Activated CD8-positive, alpha-beta memory T cell treated with anti-CD3 and anti-CD28 coated beads, Interleukin-2, amount 50 U/mL, for 1 hour (primary cell): ENCODE measurements around the gene SPOUT1.
A peak's percentile ranks its signal among the peaks of the same experiment; 100 is the strongest.
"Not testable (repeated sequence)": the region's sequence is repeated elsewhere in the genome, so short reads cannot be mapped to it uniquely, and the experiment has no call there.

Source experiments
- DNase-seq: peaks from one replicate; pipeline ENCODE4 v3.0.0-alpha.2; 2020; ENCODE audit errors: extremely low read depth

The SPOUT1 gene, protein sequence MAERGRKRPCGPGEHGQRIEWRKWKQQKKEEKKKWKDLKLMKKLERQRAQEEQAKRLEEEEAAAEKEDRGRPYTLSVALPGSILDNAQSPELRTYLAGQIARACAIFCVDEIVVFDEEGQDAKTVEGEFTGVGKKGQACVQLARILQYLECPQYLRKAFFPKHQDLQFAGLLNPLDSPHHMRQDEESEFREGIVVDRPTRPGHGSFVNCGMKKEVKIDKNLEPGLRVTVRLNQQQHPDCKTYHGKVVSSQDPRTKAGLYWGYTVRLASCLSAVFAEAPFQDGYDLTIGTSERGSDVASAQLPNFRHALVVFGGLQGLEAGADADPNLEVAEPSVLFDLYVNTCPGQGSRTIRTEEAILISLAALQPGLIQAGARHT

DNA sequence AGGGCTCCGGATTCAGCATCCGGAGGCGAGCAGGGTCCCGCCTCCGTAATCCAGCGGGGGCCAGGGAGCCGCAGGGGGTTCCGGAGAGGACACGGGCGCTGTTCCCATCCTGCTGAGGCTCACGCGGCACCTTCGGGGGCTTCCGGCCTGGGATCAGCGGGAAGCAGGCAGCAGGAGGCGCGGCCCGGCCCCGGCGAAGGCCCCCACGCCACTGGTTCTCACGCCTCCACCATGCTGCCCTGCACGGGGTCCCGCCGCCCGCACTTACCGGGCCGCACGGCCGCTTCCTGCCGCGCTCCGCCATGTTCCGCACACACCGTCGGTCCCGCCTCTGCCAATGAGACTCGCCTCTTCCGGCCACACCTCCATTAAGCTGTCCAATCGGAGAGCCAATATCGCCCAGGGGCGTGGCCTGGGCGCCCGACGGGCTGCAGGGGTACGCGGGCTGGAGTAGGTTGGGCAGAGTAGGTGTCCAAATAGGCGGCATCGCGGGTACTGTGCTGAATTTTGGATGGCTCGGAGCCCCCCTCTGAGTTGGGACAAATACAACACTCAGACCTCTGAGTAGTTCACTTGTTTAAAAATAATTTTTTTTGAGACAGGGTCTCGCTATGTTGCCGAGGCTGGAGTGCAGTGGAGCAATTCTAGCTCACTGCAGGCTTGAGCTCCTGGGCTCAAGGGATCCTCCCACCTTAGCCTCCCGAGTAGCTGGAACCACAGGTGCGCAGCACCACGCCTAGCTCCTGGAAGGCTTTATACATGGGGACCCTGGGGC is at the start of gene SPOUT1:
Gene SPOUT1 (minus strand): TSS at position 318 of the 775 bp plus-strand sequence. CDS start 14 bp downstream, at position 304.
- DNase-seq: peak; percentile 73

DNA sequence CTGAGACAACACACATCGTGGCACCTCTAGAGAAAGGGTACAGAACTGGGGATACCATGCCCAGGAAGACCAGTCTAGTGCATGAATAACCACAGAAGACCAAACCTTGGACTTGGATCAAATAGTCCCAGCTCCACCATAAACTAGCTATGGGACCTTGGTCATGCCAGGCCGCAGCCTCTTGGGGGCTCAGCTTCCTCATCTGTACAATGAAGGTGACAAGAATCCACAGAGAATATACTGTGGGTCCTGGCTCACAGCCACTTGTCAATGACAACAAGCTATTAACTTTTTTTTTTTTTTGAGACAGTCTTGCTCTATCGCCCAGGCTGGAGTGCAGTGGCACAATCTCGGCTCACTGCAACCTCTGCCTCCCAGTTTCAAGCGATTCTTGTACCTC is 48.3 kb upstream of the SPOUT1 start:
- DNase-seq: no peak

DNA sequence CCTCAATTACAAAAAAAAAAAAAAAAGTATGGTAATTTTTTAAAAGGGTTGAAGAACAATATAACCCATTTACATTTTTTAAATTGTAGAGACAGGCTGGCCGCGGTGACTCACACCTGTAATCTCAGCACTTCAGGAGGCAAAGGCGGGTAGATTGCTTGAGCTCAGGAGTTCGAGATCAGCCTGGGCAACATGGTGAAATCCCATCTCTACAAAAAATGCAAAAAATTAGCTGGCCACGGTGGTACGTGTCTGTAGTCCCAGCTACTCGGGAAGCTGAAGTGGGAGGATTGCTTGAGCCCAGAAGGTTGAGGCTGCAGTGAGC is 41.3 kb upstream of the SPOUT1 start:
- DNase-seq: not testable (repeated sequence)

DNA sequence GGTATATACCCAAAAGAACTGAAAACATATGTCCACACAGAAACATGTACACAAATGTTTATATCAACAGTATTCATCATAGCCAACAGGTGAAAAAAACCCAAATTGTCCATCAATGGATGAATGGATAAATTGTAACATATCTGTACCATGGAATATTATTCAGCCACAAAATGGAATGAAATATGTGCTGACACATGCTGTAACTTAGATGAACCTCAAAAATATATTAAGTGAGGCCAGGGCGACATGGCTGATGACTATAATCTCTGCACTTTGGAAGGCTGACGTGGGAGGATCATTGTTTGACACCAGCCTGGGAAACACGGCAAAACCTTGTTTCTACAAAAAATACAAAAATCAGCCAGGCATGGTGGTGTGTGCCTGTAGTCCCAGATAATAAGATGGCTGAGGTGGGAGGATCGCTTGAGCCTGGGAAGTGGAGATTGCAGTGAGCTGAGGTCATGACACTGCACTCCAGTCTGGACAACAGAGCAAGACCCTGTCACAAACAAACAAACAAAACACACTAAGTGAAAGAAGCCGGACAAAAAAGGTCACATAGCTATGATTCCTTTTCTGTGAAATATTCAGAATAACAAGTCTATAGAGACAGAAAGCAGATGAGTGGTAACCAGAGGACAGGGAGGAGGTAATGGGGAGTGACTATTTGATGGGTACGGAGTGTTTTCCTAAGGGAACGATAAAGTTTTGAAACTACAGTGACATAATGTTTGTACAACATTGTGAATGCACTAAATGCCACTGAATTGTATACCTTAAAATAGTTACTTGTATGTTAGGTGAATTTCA is 40.7 kb upstream of the SPOUT1 start:
- no peak for DNase-seq

DNA sequence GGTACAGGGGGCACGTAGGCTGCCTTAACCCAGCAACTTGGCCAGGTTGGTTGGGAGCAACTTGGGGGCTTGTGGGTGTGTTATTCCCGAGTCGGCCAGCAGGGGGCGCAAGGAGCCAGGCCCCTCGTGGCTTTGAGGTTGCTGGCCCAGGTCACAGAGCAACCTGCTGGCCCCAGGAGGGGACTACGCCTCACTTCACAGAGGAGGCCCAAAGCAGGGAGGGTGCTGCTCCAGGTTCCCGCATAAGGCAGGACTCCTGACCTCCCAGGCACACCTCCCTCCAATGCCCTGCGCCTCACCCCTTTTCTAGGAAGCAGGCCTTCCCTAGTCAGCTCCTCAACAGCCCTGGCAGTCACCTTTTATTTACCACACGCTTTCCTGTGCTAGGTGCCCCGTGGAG is 34.1 kb upstream of the SPOUT1 start:
- peak; percentile 44 for DNase-seq

DNA sequence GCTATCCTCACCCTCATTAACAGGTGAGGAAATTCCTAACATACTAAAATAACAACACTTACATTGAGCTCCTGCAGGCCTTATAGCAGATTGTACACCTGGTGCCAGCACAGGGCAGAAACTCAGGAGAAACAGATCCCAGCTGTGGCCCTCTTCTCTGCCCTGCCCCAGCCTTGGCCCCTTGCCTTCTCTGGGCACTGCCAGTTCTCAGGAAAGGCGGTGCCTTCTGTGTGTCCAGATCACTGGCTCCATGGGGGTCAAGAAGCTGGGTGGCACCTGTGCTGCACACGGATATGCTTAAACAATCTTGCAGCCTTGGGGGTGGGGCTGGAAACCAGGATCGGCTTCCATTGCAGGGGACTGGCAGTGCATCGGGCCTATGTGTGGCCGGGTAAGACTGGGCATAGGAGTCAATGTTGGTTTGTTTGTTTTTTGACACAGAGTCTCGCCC is 32.8 kb upstream of the SPOUT1 start:
- DNase-seq: no peak

DNA sequence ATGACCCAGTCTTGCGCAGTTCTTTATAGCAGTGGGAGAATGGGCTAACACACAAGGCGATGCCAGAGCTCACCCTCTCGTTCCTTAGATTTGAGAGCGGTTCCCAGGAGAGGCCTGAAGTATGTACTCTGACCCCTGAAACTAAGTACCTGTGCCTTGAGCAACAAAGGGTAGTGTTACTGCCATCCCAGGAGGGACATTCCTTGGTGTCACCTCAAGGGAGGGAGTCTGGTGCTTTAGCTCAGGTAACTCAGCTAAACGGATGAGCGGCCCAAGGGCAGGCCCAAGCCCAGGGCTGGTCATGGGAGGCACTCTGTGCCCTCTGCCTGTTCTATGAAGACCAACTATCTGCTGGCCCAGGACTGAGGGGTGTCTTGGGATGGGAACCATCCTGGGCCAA is 31.9 kb upstream of the SPOUT1 start:
- DNase-seq: no peak

DNA sequence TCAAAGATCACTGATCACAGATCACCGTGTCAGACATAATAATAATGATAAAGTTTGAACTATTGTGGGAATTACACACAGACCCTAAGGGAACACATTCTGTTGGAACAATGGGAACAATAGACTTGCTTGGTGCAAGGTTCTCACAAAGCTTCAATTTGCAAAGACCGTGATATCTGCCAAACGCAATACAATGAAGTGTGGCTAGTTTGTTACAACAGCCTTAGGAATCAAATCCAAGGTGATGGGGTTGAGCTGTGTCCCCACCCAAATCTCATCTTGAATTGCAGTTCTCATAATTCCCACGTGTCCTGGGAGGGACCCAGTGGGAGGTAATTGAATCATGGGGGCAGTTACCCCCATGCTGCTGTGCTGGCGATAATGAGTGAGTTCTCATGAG is 31.3 kb upstream of the SPOUT1 start:
- no peak for DNase-seq

DNA sequence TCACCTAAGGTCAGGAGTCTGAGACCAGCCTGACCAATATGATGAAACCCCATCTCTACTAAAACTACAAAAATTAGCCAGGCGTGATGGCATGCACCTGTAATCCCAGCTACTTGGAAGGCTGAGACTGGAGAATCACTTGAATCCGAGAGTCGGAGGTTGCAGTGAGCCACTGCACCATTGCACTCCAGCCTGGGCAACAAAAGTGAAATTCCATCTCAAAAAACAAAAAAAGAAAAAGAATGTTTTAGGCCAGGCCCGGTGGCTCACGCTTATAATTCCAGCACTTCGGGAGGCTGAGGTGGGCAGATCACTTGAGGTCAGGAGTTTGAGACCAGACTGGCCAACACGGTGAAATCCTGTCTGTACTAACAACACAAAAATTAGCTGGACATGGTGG is 28.9 kb upstream of the SPOUT1 start:
- DNase-seq: not testable (repeated sequence)

DNA sequence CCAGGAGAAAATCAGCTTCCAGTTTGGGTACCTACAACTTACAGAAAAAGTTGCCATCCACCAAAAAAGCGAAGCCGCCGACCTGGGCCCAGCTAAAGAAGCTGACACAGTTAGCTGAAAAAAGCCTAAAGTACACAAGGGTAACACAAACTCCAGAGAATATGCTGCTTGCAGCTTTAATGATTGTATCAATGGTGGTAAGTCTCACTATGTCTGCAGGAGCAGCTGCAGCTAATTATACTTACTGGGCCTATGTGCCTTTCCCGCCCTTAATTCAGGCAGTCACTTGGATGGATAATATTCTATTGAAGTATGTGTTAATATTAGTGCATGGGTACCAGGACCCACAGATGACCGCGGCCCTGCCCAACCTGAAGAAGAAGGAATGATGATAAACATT is 24.9 kb upstream of the SPOUT1 start:
- DNase-seq: not testable (repeated sequence)

DNA sequence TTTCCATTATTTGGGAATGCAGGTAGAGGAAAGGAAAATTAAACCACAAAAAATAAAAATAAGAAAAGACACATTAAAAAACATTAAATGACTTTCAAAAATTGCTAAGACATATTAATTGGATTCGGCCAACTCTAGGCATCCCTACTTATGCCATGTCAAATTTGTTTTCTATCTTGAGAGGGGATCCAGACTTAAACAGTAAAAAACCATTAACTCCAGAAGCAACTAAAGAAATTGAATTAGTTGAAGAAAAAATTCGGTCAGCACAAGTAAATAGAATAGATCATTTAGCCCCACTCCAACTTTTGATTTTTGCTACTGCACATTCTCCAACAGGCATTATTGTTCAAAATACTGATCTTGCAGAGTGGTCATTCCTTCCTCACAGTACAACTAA is 23.1 kb upstream of the SPOUT1 start:
- DNase-seq: not testable (repeated sequence)

DNA sequence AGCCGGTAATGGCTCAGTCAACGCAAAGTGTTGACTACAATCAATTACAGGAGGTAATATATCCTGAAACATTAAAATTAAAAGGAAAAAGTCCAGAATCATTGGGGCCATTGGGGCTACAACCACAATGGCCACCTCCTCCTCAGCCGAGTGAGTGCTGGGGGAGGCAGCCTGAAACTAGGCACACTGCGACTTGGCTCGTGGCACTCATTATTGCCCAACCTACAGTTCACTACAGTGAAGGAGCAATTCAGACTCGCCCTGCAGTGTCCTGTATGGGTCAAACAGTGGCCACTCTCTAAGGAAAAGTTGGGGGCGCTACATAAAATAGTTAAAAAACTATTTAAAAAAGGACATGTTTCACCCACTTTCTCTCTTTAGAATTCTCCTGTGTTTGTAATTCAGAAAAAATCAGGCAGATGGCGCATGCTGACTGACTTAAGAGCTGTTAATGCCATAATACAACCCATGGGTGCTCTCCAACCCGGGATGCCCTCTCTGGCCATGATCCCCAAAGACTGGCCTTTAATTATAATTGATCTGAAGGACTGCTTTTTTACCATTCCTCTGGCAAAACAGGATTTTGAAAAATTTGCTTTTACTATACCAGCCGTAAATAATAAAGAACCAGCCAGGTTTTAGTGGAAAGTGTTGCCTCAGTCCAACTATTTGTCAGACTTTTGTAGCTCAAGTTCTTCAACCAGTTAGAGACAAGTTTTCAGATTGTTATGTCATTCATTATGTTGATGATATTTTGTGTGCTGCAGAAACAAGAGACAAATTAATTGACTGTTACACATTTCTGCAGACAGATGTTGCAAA is 22.4 kb upstream of the SPOUT1 start:
- not testable (repeated sequence) for DNase-seq

DNA sequence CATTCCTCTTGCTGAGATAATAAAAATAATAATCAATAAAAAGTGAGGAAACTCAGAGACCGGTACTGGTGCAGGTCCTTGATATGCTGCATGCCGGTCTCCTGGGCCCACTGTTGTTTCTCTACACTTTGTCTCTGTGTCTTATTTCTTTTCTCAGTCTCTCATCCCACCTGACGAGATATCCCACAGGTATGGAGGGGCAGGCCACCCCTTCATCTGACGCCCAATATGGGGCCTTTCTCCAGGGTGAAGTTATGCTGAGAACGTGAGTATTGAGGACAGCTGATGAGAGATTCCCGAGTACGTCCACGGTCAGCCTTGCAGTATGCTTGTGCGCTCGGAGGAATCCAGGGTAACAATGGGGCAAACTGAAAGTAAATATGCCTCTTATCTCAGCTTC is 21.4 kb upstream of the SPOUT1 start:
- not testable (repeated sequence) for DNase-seq

DNA sequence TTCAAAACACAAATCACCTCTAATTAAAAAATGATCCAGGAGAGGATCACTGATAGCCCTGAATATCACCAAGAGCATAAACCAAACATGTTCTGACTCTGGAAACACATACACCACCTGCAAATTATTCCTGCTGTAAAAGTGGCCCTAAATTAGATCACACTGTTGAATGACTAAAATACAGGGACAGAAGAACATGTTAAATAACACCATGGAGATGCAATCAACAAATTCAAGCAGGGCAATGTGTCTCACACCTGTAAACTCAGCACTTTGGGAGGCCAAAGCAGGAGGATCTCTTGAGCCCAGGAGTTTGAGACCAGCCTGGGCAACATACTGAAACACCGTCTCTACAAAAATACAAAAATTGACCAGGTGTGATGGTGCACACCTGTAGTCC is 18.2 kb upstream of the SPOUT1 start:
- no peak for DNase-seq

DNA sequence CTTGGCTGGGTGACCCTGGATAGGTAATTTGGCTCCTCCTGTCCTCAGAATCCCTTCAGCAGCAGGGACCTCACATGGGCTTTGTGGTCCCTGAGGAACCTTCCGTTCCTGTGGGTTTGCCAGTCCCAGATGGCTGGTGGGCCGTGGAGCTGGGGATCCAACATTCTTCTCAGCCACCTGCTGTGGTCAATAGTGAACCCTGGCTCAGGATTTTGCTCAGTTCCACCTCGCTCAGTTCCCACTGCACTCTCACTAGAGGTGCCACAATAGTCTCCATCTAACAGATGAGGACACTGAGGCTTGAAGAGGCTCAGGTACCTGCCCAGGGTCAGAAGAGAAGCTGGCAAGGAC is 17.1 kb upstream of the SPOUT1 start:
- no peak for DNase-seq

DNA sequence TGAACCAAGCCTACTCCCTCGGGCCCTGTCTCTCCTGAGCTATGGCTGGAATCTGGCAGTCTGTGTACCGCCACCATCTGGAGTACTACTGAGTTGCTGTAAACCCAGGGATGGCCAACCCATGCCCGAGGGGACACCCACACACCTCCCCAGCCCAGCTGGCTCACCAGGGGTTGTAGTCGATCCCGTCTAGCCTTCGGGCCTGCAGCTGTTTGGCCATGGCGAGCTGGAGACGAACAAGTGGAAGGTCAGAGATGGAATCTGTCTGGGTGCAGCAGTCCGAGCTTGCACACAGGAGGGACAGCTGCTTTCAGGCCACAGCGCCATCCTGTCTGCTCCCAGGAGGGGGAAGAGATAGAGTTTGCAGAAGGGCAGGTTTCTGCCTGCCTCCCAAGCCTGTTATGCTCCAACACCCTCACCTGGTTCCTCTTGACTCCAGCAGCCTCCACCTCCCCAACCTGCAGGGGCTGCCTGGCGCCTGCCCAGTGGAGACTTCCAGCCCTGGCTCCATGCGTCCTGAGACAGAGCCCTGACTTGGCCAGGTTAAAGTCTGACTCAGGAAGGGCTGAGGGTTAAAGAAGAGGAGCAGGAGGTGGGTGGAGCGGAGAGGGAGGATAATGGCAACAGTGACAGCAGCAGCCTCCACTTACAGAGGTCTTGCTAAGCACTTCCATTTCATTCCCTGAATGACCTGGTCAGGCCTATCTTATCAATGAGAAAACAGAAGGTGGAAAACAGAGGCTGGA is 15.8 kb upstream of the SPOUT1 start:
- no peak for DNase-seq

DNA sequence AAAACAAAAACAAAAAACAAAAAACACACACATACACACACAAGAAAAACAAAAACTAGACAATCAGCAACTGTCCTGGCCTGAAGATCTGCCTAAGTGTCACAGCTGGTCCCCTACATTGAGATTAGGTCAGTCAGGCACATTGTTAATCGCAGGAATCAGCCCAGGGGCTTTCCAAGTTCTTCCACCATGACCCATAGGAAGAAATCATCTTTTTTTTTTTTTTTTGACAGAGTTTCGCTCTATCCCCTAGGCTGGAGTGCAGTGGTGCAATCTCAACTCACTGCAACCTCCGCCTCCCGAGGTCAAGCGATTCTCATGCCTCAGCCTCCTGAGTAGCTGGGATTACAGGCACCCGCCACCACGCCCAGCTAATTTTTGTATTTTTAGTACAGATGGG is 13.6 kb upstream of the SPOUT1 start:
- DNase-seq: not testable (repeated sequence)

DNA sequence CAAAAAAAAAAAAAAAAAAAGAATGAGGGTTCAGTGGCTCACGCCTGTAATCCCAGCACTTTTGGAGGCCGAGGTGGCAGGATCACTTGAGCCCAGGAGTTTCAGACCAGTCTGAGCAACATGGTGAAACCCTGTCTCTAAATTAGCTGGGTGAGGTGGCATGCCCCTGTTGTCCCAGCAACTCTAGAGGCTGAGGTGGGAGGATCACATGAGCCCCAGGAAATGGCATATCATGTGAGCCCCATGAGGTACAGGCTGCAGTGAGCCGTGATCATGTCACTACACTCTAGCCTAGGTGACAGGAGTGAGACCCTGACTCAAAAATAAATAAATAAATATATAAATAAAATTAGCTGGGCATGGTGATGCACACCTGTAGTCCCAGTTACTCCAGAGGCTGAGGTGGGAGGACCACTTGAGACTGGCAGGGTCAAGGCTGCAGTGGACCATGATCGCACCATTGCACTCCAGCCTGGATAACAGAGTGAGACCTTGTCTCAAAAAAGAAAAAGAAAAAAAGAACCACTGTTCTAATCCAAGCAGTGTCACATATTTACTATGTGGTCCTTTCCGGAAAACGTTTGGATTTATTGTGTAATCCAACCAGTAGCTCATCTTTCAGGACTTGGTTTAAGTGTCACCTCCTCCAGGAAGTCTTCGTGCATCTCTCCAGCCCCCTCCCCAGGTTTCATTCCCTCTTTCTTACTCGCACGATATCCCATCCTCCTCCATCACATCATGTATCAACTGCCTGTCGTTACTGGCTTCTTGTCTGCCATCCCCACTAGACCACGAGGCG is 12.3 kb upstream of the SPOUT1 start:
- DNase-seq: no peak

DNA sequence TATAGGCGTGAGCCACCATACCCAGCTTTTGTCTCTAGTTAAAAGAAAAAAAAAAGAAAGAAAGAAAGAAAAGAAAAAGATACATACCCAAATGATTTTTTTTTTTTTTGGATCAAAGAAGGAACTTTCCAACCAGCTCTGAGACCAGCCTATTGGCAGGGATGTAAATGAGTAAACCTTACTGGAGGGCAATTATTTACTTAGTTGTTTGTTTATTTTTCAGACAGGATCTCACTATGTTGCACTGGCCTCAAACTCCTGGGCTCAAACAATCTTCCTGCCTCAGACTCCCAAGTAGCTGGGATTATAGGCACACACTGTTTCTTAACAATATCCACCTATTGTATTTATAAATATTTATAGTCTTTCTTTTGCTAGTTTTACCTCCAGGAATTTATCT is 10.9 kb upstream of the SPOUT1 start:
- no peak for DNase-seq

DNA sequence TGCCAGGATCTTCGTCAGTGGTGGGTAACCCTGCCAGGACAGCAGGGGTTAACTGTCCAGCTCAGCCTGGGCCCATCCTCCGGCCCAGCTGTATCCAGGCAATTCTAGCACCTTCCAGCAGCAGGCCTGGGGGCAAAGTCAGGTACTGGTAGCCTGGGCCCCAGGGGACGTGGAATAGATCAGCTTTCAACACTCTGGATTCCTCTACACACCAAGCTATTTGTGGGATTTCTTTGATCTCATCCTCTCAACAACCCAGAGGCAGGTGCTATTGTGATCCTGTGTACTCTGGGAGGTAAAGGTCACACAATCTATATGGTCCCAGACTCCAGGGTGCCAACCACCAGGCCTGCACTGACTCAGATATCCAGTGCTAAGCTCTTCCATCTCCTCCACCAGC is 8.7 kb upstream of the SPOUT1 start:
- no peak for DNase-seq
